Nephron progenitor cell (in vitro differentiated cells): ENCODE data around the gene TCF12.

Experiments used
- DNase-seq: peaks from one replicate; pipeline ENCODE4 v3.0.0; 2021
- H3K27ac Mint-ChIP-seq: 2 replicates; pipeline ENCODE4 v1.8.0; 2021; ENCODE audit warnings: mild to moderate bottlenecking, moderate library complexity, mixed read lengths
- H3K27me3 Mint-ChIP-seq: 2 replicates; pipeline ENCODE4 v1.8.0; 2021; ENCODE audit warnings: mild to moderate bottlenecking, low read depth, mixed read lengths; ENCODE audit not compliant: poor library complexity
- H3K36me3 Mint-ChIP-seq: 2 replicates; pipeline ENCODE4 v1.8.0; 2021; ENCODE audit warnings: low read depth, mixed read lengths
- H3K4me1 Mint-ChIP-seq: 2 replicates; pipeline ENCODE4 v1.8.0; 2021; ENCODE audit warnings: mixed read lengths
- H3K4me3 Mint-ChIP-seq: 2 replicates; pipeline ENCODE4 v1.8.0; 2021; ENCODE audit warnings: mild to moderate bottlenecking, moderate library complexity, mixed read lengths
- H3K9me3 Mint-ChIP-seq: 2 replicates; pipeline ENCODE4 v1.8.0; 2021; ENCODE audit warnings: mild to moderate bottlenecking, moderate library complexity, mixed read lengths
- CTCF ChIP-seq: fragments of 200-600 bp; sonication (generic); IDR thresholded peaks from 2 replicates; pipeline ENCODE4 v1.5.0; 2021; ENCODE audit warnings: antibody characterized with exemption

TCF12 gene

DNA sequence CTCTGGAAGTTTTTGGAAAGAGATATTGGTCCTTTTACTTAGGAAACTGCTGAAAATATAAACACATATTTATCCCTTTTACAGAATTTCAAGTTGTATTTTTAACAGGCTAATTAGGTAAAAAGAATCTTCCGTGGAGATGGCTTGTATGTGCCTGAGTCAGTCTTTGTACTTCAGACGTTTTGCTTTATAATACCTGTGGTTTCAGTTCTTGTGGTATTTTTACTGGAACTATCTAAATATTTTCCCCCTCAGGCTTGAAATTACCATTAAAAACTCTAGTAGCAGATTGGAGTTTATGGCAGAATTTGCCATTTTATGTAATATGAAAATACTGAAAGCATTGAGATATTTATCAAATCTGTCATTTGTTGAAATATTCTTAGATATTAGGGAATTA is 306.2 kb downstream of the TCF12 start:
- Mint-ChIP-seq H3K27ac (no peak overlapping the region), H3K36me3 (no peaks in the 10 kb centered on the region), H3K4me3 (no peak overlapping the region), H3K4me1 (peaks cover 25% of the 10 kb centered on the region), H3K9me3 (no peaks in the 10 kb centered on the region), H3K27me3 (no peaks in the 10 kb centered on the region)
- no peak for TF ChIP-seq CTCF
- DNase-seq: no peak

- TF ChIP-seq CTCF: no peak
- no peak for DNase-seq
- Mint-ChIP-seq H3K4me1 (peaks cover 14% of the 10 kb centered on the region), H3K36me3 (peaks cover 1% of the 10 kb centered on the region), H3K27me3 (no peaks in the 10 kb centered on the region), H3K27ac (peak overlapping the region; percentile 72), H3K4me3 (no peak overlapping the region), H3K9me3 (no peaks in the 10 kb centered on the region)
Measured at GRCh38 chr15:57227166-57227565, 308.7 kb downstream of the TCF12 start.

DNA sequence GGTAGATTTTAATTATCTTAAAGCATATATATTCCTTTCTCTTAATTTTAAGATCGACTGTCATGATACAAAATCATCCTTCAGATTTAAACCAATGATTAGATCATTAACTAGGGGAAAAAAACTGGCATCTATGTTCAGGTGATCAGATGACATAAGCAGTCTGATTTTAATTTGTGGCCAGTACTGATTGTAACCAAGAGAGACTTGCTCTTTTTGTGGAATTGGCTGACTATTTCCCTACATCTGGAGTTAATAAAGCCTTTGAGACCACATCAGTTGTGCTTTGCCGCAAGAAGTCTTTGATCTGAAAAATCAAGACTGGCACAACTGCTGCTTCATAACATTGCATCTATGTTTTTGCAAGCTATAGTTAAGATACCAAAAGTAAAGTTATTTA is 309.5 kb downstream of the TCF12 start:
- Mint-ChIP-seq H3K4me1 (peaks cover 14% of the 10 kb centered on the region), H3K36me3 (peaks cover 8% of the 10 kb centered on the region), H3K9me3 (no peaks in the 10 kb centered on the region), H3K27me3 (no peaks in the 10 kb centered on the region), H3K4me3 (no peak overlapping the region), H3K27ac (no peak overlapping the region)
- no peak for TF ChIP-seq CTCF
- no peak for DNase-seq

DNA sequence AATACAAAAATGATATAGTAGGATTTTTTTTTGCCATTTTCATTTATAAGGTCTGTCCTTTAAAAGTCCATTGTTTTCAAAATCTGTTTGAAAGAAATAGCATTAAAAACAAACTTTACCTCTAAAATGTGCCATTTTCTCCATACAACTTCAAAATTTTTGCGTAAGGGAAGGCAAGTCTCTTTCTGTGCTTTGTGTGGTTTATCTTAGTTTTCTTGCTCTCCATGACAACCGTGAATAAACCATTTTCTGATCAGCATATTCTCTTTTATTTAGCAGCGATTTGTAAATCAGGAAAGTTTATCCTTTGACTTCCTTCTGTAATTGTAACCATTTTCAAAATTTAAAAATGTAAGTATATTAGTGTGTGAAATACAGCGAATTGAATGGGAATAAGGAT is 310.0 kb downstream of the TCF12 start:
- no peak overlapping the region for H3K4me3 Mint-ChIP-seq
- H3K9me3 Mint-ChIP-seq: no peaks in the 10 kb centered on the region
- H3K27me3 Mint-ChIP-seq: peaks cover 2% of the 10 kb centered on the region
- no peak overlapping the region for H3K27ac Mint-ChIP-seq
- no peak for DNase-seq
- no peak for TF ChIP-seq CTCF
- peaks cover 11% of the 10 kb centered on the region for H3K36me3 Mint-ChIP-seq
- H3K4me1 Mint-ChIP-seq: peaks cover 14% of the 10 kb centered on the region

DNA sequence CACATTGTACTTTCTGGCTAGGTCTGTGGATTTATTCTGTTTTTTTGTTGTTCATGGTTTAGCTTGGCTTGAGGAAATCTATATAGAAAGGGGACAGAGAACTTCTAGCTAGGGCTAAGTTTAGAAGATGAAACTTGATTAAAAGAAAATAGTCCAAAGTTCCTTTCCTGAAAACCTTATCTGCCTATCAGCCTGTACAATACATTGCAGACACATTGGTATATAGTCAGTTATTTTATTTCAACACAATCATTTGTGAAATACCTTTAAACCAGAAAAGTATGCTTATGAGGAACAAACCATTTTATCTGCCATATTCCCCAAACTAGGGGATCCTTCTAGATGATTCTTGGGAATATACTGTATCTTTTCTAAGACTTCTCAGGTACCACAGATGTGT is 310.6 kb downstream of the TCF12 start:
- Mint-ChIP-seq H3K36me3 (peaks cover 18% of the 10 kb centered on the region), H3K4me3 (no peak overlapping the region), H3K4me1 (peaks cover 16% of the 10 kb centered on the region), H3K27ac (peak overlapping the region; percentile 55), H3K9me3 (no peaks in the 10 kb centered on the region), H3K27me3 (peaks cover 4% of the 10 kb centered on the region)
- DNase-seq: no peak
- TF ChIP-seq CTCF: no peak

- Mint-ChIP-seq H3K36me3 (peaks cover 38% of the 10 kb centered on the region), H3K9me3 (no peaks in the 10 kb centered on the region), H3K27me3 (peaks cover 4% of the 10 kb centered on the region), H3K4me3 (no peak overlapping the region), H3K27ac (no peak overlapping the region), H3K4me1 (peaks cover 40% of the 10 kb centered on the region)
- TF ChIP-seq CTCF: no peak
- DNase-seq: no peak
Measured at GRCh38 chr15:57231559-57231958, 313.1 kb downstream of the TCF12 start.
